OCI-LY1 (cell line): ENCODE measurements around the gene CCDC74B.
"Not testable (repeated sequence)": the region's sequence is repeated elsewhere in the genome, so short reads cannot be mapped to it uniquely, and the experiment has no call there.

Experiments used
- EZH2 ChIP-seq: fragments of 200-600 bp; sonication (generic), shearing (Covaris generic); IDR thresholded peaks from 2 replicates; pipeline ENCODE4 v1.8.0; 2017; ENCODE audit warnings: borderline replicate concordance, mixed run types, mild to moderate bottlenecking, antibody characterized with exemption, low read length, moderate library complexity, mixed read lengths
- TF ChIP-seq, protein P1 (sequence below): fragments of 200-600 bp; sonication (generic), shearing (Covaris generic); IDR thresholded peaks from 2 replicates; pipeline ENCODE4 v1.5.1; 2017; ENCODE audit warnings: mild to moderate bottlenecking, antibody characterized with exemption, low read length, moderate library complexity, mixed read lengths

DNA sequence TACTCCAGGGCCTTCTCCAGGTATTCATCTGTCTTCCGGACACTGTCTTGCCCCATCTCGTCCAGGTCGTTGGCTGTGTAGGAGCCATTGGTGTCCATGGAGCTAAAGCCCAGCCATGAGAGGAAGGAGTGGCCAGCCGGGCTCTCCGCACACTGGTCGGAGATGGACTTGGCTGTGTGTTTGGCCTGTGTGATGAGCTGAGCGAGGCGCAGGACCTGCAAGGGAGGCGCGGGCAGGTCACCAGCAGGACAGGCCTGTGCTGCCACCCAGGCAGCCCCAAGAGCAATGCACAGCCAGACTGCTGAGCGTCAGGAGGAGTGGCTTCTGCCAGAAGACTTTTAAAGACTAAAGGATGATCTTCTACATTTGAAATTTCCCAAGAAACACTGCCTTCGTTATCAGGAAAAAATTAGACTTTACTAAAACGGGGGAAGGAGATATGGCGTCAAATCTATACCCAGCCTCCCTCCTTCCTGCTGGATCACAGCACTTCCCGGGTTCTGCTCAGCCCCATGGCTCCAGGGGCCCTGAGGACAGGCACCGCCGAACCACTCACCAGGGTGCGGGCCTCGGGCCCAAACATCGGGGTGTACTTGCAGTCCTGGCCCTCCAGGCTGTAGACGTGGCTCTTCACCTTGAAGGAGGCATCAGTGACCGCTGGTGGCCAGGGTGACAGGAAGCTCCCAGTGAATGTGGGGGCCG, 9.0 kb upstream of the CCDC74B start:
- TF ChIP-seq, protein P1, sequence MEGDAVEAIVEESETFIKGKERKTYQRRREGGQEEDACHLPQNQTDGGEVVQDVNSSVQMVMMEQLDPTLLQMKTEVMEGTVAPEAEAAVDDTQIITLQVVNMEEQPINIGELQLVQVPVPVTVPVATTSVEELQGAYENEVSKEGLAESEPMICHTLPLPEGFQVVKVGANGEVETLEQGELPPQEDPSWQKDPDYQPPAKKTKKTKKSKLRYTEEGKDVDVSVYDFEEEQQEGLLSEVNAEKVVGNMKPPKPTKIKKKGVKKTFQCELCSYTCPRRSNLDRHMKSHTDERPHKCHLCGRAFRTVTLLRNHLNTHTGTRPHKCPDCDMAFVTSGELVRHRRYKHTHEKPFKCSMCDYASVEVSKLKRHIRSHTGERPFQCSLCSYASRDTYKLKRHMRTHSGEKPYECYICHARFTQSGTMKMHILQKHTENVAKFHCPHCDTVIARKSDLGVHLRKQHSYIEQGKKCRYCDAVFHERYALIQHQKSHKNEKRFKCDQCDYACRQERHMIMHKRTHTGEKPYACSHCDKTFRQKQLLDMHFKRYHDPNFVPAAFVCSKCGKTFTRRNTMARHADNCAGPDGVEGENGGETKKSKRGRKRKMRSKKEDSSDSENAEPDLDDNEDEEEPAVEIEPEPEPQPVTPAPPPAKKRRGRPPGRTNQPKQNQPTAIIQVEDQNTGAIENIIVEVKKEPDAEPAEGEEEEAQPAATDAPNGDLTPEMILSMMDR = not testable (repeated sequence)
- TF ChIP-seq EZH2 = not testable (repeated sequence)
